ENCODE data around the gene ENAH. TPM values are rescaled to one million over a fixed set of nuclear protein-coding genes. Genes with fewer than 3 reads are reported as not detected.

Gene ENAH
- total RNA-seq, 4 donors from 2014 or later, result 158 to 295 (median 225) TPM

DNA sequence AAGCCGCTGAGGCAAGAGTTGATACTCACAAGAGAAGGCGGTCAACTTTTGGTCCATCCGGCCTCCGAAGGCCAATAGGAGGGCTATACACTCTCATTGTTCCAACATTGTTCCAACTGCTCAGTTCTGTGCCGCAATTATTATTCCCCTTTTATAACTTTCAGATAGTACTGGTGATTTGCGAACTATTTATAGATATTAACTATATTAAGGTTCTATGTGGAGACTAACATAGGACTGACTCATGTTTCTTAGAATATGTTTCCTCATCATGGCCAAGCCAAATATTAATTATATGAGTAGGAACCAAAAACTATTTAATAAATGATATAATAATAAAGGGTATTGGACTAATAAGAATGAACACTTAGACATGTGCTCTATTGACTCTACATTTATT is 128.4 kb downstream of the ENAH start:
- Histone ChIP-seq H3K4me1 (peaks cover 0 to 30% (median 5%) of the 10 kb centered on the region in 3 donors), H3K9me3 (no peaks in the 10 kb centered on the region), H3K27ac (no peak overlapping the region), H3K27me3 (no peaks in the 10 kb centered on the region), H3K36me3 (peaks cover 0 to 3% of the 10 kb centered on the region in 2 donors), H3K4me3 (no peak overlapping the region)
- ATAC-seq, result no peak
- TF ChIP-seq, protein P1, sequence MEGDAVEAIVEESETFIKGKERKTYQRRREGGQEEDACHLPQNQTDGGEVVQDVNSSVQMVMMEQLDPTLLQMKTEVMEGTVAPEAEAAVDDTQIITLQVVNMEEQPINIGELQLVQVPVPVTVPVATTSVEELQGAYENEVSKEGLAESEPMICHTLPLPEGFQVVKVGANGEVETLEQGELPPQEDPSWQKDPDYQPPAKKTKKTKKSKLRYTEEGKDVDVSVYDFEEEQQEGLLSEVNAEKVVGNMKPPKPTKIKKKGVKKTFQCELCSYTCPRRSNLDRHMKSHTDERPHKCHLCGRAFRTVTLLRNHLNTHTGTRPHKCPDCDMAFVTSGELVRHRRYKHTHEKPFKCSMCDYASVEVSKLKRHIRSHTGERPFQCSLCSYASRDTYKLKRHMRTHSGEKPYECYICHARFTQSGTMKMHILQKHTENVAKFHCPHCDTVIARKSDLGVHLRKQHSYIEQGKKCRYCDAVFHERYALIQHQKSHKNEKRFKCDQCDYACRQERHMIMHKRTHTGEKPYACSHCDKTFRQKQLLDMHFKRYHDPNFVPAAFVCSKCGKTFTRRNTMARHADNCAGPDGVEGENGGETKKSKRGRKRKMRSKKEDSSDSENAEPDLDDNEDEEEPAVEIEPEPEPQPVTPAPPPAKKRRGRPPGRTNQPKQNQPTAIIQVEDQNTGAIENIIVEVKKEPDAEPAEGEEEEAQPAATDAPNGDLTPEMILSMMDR (IDR thresholded peaks at IDR 0.05), result no peak
- TF ChIP-seq POLR2A (IDR thresholded peaks at IDR 0.05), result no peak
- no peak for TF ChIP-seq POLR2AphosphoS5 (IDR thresholded peaks at IDR 0.05)
- TF ChIP-seq EP300 (IDR thresholded peaks at IDR 0.05), result no peak
- 89 to 94% methylated on average over 5 to 6 of the region's 6 CpGs for WGBS, 2 donors (ENCODE audit: low coverage in 1 of 2)

DNA sequence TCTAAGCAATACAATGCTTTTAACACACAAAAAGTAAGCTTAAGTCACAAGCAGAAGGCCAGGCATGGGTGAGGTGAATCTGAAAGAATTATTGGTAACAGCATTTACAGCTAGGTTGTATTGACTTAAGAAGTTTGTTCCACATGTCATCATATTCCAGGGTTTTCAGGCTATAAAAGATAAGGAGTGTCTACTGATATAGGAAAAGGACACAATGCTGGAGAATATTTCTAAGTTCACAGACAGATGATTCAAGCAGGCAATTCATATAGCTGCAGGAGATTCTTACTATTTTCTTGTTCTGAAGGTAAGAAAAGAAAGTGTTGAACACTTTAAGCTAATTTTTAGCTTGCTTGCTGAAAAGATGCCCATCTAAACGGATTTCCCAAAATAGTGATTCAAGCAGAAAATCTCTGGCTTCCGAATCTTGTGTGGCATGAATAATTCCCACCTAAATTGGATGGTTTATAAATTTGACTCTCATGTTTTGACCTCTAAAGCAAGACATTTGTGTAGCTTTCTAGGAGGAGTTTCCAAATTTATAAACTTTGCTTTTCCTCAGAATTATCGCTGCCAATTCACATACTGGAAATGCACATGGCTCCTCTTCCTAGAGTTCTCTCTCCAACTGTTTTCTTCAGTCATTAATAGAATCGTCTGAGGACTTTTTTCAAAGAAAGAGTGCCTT is 129.5 kb downstream of the ENAH start:
- no peak for ATAC-seq
- no peaks in the 10 kb centered on the region for H3K9me3 ChIP-seq
- WGBS, 2 donors (ENCODE audit: low coverage in 1 of 2), result 32 to 34% methylated on average over 4 of the region's 4 CpGs
- TF ChIP-seq EP300 (IDR thresholded peaks at IDR 0.05), result no peak
- no peak for TF ChIP-seq POLR2A (IDR thresholded peaks at IDR 0.05)
- TF ChIP-seq, protein P1 (IDR thresholded peaks at IDR 0.05), result no peak
- TF ChIP-seq POLR2AphosphoS5 (IDR thresholded peaks at IDR 0.05), result no peak
- H3K27ac ChIP-seq, result no peak overlapping the region
- no peak overlapping the region for H3K4me3 ChIP-seq
- peaks cover 0 to 30% (median 5%) of the 10 kb centered on the region in 3 donors for H3K4me1 ChIP-seq
- H3K27me3 ChIP-seq, result no peaks in the 10 kb centered on the region
- peaks cover 0 to 12% of the 10 kb centered on the region in 2 donors for H3K36me3 ChIP-seq

DNA sequence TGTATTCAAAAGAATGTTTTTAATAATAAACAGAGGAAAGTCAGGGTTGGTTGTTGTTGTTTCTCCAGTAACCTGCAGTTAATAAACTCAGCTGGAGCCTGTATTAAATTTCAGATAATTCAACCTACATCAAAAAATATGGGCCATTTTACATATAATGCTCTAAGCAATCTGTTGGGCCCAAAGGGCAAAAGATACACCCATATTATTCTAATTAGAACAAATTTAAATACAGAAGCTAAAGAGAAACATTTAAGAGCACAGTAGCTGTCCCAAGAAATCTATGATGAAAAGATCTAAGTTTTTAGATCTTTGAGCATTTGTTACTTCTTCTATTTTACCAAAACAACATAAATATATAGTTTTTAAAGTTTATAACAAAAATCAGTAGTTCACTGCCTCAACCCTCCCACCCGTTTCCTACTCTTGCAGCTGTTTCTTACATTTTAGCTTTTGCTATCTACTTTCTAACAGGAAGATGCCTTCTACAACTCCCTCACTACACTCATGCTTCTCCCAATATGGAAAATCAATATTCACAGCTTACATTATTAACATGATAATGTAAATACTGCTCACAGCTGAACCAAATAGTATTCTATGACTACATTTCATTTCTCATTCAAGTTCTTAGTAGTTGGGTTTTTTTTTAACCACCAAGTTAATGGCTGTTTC is 130.2 kb downstream of the ENAH start:
- Histone ChIP-seq H3K36me3 (peaks cover 0 to 13% of the 10 kb centered on the region in 2 donors), H3K27me3 (no peaks in the 10 kb centered on the region), H3K4me3 (no peak overlapping the region), H3K27ac (no peak overlapping the region), H3K9me3 (no peaks in the 10 kb centered on the region), H3K4me1 (peaks cover 0 to 29% (median 4%) of the 10 kb centered on the region in 3 donors)
- TF ChIP-seq POLR2AphosphoS5 (IDR thresholded peaks at IDR 0.05), result no peak
- WGBS, 2 donors (ENCODE audit: low coverage in 1 of 2), result 68 to 100% methylated on average over 1 of the region's 1 CpG
- no peak for ATAC-seq

DNA sequence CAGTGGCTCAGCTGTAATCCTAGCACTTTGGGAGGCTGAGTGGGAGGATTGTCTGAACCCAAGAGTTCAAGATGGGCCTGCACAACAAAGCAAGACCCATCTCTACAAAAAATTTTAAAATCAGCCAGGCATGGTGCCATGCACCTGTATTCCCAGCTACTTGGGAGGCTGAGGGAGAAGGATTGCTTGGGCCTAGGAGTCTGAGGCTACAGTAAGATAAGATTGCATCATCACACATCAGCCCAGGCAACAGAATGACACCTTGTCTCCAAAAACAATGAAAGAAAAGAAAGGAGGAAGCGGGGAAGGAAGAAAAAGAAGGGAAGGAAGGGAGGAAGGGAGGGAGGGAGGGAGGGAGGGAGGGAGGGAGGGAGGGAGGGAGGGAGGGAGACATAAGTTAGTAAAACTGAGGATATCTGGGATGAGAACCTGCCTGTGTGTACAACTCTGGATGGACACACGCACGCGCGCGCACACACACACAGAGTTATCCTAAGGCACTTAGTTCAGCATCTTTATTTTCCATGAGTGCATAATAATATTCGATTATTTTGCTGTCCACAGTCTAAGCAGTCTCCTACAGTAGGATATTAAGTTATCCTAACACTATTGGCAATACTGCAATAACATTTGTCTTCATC is 132.2 kb downstream of the ENAH start:
- no peak for ATAC-seq
- 92 to 100% methylated on average over 7 of the region's 7 CpGs for WGBS, 2 donors (ENCODE audit: low coverage in 1 of 2)
- Histone ChIP-seq H3K27me3 (no peaks in the 10 kb centered on the region), H3K9me3 (no peaks in the 10 kb centered on the region), H3K27ac (no peak overlapping the region), H3K36me3 (peaks cover 0 to 30% of the 10 kb centered on the region in 2 donors), H3K4me3 (no peak overlapping the region), H3K4me1 (peaks cover 0 to 12% (median 0%) of the 10 kb centered on the region in 3 donors)
- TF ChIP-seq POLR2A (IDR thresholded peaks at IDR 0.05) (no peak), EP300 (IDR thresholded peaks at IDR 0.05) (no peak), POLR2AphosphoS5 (IDR thresholded peaks at IDR 0.05) (no peak)
- TF ChIP-seq, protein P1 (IDR thresholded peaks at IDR 0.05), result no peak

DNA sequence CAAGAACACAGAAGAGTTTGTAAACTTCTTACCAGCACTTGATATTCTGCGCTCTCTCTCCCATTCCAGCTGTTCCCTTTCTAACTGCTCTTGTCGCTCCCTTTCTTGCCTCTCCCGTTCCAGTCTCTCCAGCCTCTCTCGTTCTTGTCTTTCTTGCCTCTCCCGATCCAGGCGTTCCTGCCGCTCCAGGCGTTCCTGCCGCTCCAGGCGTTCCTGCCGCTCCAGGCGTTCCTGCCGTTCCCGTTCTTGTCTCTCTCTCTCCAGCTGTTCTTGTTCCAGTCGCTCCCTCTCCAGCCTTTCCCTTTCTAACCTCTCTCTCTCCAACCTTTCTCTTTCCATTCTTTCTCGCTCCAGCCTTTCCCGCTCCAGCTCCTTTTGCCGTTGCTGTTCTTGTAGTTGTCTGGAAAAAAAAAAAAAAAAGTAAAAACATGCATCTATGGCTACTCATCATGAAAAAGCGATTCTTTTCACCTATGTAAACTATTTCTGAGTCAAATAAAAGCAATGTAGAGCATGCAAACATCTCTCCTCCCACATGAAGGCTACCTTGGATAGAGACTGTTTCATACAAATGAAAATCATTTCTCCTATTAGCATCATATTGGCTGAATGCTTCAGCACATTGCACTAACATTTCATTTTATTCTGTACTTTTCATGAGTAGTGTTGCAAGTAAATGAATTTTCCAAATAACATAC is 133.6 kb downstream of the ENAH start:
- H3K4me3 ChIP-seq, result no peak overlapping the region
- TF ChIP-seq, protein P1 (IDR thresholded peaks at IDR 0.05), result no peak
- TF ChIP-seq EP300 (IDR thresholded peaks at IDR 0.05) (no peak), POLR2AphosphoS5 (IDR thresholded peaks at IDR 0.05) (no peak), POLR2A (IDR thresholded peaks at IDR 0.05) (no peak)
- 67 to 74% methylated on average over 5 to 19 of the region's 19 CpGs for WGBS, 2 donors (ENCODE audit: low coverage in 1 of 2)
- H3K36me3 ChIP-seq, result peaks cover 0 to 30% of the 10 kb centered on the region in 2 donors
- ATAC-seq, result peak; percentile 43
- H3K9me3 ChIP-seq, result no peaks in the 10 kb centered on the region
- H3K27ac ChIP-seq, result no peak overlapping the region
- no peaks in the 10 kb centered on the region for H3K27me3 ChIP-seq
- peaks cover 0 to 12% (median 0%) of the 10 kb centered on the region in 3 donors for H3K4me1 ChIP-seq

Measured in gastroesophageal sphincter (tissue), 4 donors.